HL-60 (cell line): ENCODE results near the gene FOXO6.

Source experiments
- DNase-seq, 2 experiments: peaks; one replicate each; pipeline ENCODE4 v3.0.0-alpha.2; 2010 to 2020; ENCODE audit warnings: low read depth in 1 of 2, low spot score in 1 of 2
- H3K27ac ChIP-seq: fragments of 250-450 bp; sonication (Bioruptor Pico); replicated peaks from 2 replicates; pipeline ENCODE4 v1.5.1; 2020; ENCODE audit warnings: mild to moderate bottlenecking, moderate library complexity
- H3K27me3 ChIP-seq: fragments of 250-450 bp; sonication (Bioruptor Pico); 2 replicates; pipeline ENCODE4 v1.5.1; 2021; ENCODE audit warnings: mild to moderate bottlenecking, moderate library complexity; ENCODE audit not compliant: insufficient read depth, poor library complexity, severe bottlenecking
- H3K4me3 ChIP-seq: replicated peaks from 2 replicates; pipeline ENCODE4 v1.5.1; 2011; ENCODE audit warnings: mild to moderate bottlenecking, control low read depth, low read length; ENCODE audit not compliant: insufficient read depth
- GABPA ChIP-seq: IDR thresholded peaks from 2 replicates; pipeline ENCODE4 v1.6.1; 2012; ENCODE audit warnings: low read depth
- POLR2AphosphoS5 ChIP-seq: IDR thresholded peaks from 2 replicates; pipeline ENCODE4 v1.6.1; 2012; ENCODE audit warnings: low read depth
- REST ChIP-seq: IDR thresholded peaks from 2 replicates; pipeline ENCODE4 v1.6.1; 2012; ENCODE audit warnings: low read depth; ENCODE audit not compliant: insufficient replicate concordance
- SPI1 ChIP-seq: IDR thresholded peaks from 2 replicates; pipeline ENCODE4 v1.6.1; 2012; ENCODE audit warnings: low read depth, mild to moderate bottlenecking, borderline replicate concordance
- TF ChIP-seq, protein P1 (sequence below): IDR thresholded peaks from one replicate; pipeline ENCODE4 v1.5.1; 2011; ENCODE audit warnings: low read length, control low read depth, inconsistent platforms; ENCODE audit not compliant: insufficient read depth

Gene FOXO6

DNA sequence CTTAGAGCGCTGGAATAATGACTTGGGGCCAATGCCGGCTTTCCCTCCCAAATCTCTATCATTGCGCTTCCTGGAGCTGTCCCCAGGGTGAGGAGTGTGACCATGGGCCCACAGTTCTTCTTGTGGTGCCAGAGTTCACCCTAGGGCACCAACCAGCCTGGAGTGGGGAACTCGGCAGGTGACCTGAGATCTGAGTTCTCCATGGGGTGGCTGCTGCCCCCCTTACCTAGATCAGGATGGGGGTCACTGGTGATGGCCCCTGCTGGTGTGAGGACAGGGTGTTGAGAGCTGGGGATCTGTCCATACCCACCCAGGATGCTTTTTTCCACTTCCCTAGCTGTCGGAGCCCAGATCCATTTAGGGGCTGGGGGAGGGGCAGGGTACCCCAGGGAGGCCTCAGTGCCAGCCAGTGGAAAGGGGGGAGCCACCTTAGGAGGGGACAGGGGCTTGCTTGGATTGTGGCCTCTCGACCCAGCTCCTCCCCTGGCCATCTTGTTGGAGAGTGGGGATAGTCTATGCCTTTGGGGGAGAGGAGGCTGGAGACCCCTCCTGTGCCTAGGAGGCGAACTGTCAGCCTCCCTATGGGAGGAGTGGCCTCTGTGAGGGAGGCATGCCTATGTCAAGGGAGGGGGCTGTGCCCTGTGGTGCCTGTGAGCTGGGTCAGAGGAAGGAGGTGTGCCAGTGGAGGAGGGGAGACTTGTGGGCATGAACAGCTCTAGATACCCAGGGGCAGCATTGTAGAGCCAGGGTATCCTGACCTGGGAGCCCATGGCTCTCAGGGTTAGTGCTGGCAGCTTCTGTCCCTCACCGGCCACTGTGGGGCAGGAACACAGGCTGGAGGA, 1.7 kb downstream of the FOXO6 start:
- no peak overlapping the region for H3K27ac ChIP-seq
- TF ChIP-seq GABPA (no peak), REST (no peak), SPI1 (no peak), POLR2AphosphoS5 (no peak)
- TF ChIP-seq, protein P1, sequence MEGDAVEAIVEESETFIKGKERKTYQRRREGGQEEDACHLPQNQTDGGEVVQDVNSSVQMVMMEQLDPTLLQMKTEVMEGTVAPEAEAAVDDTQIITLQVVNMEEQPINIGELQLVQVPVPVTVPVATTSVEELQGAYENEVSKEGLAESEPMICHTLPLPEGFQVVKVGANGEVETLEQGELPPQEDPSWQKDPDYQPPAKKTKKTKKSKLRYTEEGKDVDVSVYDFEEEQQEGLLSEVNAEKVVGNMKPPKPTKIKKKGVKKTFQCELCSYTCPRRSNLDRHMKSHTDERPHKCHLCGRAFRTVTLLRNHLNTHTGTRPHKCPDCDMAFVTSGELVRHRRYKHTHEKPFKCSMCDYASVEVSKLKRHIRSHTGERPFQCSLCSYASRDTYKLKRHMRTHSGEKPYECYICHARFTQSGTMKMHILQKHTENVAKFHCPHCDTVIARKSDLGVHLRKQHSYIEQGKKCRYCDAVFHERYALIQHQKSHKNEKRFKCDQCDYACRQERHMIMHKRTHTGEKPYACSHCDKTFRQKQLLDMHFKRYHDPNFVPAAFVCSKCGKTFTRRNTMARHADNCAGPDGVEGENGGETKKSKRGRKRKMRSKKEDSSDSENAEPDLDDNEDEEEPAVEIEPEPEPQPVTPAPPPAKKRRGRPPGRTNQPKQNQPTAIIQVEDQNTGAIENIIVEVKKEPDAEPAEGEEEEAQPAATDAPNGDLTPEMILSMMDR, result no peak

DNA sequence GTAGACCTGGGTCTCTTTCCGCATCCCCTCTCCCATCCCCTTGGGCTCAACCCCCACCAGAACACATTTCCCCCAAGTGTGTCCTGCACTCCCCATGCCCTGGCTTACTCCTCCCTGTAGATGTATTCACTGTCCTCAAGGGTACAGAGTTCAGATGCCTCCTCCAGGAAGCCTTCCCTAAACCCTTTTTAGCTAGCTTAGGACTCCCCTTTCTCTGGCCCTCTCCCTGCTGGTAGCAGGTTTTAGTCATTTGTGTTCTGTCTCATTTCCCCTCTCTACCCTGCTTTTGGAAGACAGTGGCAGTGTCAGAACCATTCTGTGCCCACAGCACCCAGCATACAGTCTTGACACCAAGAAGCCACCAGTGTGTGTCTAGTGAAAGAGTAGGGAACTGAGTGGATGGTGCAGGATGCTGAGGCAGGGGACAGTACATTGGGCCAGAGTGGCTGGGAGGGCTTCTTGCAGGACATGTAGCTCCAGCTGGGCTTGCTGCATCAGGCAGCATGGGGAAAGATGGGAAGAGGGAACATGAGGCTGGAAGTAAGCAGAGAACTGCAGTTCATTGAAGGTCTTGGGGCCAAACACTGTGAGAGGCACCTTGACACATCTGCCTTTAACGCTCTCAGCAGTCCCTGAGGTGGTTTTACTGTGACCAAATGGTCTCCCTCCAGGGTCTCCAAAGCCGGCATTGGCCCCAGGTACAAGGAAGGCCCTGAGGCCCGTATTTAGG, 2.5 kb downstream of the FOXO6 start:
- TF ChIP-seq REST (no peak), SPI1 (no peak), POLR2AphosphoS5 (no peak), GABPA (no peak)
- TF ChIP-seq, protein P1, result no peak
- peaks cover 11% of the 10 kb centered on the region for H3K27me3 ChIP-seq
- no peak overlapping the region for H3K27ac ChIP-seq
- DNase-seq, result no peak
- no peak overlapping the region for H3K4me3 ChIP-seq

More for the DNA sequence above, 1.7 kb downstream of the FOXO6 start:
- Histone ChIP-seq H3K27me3 (peaks cover 11% of the 10 kb centered on the region), H3K4me3 (no peak overlapping the region)
- no peak for DNase-seq

- Histone ChIP-seq H3K27ac (no peak overlapping the region), H3K27me3 (peaks cover 11% of the 10 kb centered on the region), H3K4me3 (no peak overlapping the region)
- no peak for DNase-seq
- TF ChIP-seq, protein P1, result no peak
- no peak for TF ChIP-seq SPI1
- no peak for TF ChIP-seq POLR2AphosphoS5
- no peak for TF ChIP-seq GABPA
- TF ChIP-seq REST, result no peak
Measured at GRCh38 chr1:41364442-41365319, 3.4 kb downstream of the FOXO6 start.
